Endothelial cell of umbilical vein (primary cell): ENCODE measurements around the gene MRGPRF. TPM values are rescaled to one million over a fixed set of nuclear protein-coding genes. Genes with fewer than 3 reads are reported as not detected.

Experiments used
- BruUV-seq: library from RNA; stranded (reverse); fragments of 400-500 nt; replicated peaks from 2 replicates; lab custom pipeline; 2021; lab: Mats Ljungman, UMichigan
- CTCF ChIA-PET: fragments of 300-600, 350-600 bp; sonication (Branson Sonifier 250); formaldehyde crosslinking; loops from one replicate; lab custom pipeline; 2021; ENCODE audit warnings: antibody characterized with exemption, inconsistent platforms; lab: Charles Lee
- POLR2A ChIA-PET: fragments of 300-600, 350-600 bp; sonication (Branson Sonifier 250); formaldehyde crosslinking; loops from one replicate; lab custom pipeline; 2021; ENCODE audit warnings: antibody characterized with exemption, inconsistent platforms; lab: Charles Lee
- DNase-seq: peaks from one replicate; pipeline ENCODE4 v3.0.0-alpha.2; 2011; ENCODE audit warnings: low read depth, low spot score
- FAIRE-seq: peaks from 2 replicates; lab custom pipeline; 2011; peaks lifted over from hg19 to GRCh38; lab: Jason Lieb, UNC
- H2AFZ ChIP-seq: 2 replicates; pipeline ENCODE4 v1.6.0; 2012; ENCODE audit warnings: low read depth, low read length, control low read depth, inconsistent platforms
- H3K27ac ChIP-seq: 2 replicates; pipeline ENCODE4 v1.5.1; 2011; ENCODE audit warnings: low read depth, mild to moderate bottlenecking, control low read depth, low read length, moderate library complexity; ENCODE audit not compliant: insufficient read depth
- H3K27me3 ChIP-seq, 2 experiments: 2 replicates each; pipeline versions ENCODE4 v1.6.0 to v1.6.1; 2011; ENCODE audit warnings: low read length in 2 of 2, mixed read lengths in 1 of 2; ENCODE audit not compliant: control insufficient read depth in 2 of 2, insufficient read depth in 2 of 2
- H3K36me3 ChIP-seq, 2 experiments: 2 replicates in 1 of 2; 3 replicates in 1 of 2; pipeline ENCODE4 v1.5.1; 2011; ENCODE audit warnings: low read length in 2 of 2, mild to moderate bottlenecking in 1 of 2, moderate library complexity in 1 of 2; ENCODE audit not compliant: control insufficient read depth in 2 of 2, insufficient read depth in 2 of 2; ENCODE audit errors: extremely low read depth in 1 of 2
- H3K4me1 ChIP-seq: 3 replicates; pipeline ENCODE4 v1.5.1; 2011; ENCODE audit warnings: mild to moderate bottlenecking, low read length; ENCODE audit not compliant: control insufficient read depth, insufficient read depth; ENCODE audit errors: extremely low read depth
- H3K4me2 ChIP-seq: 2 replicates; pipeline ENCODE4 v1.6.1; 2011; ENCODE audit warnings: low read length, control low read depth, mixed read lengths; ENCODE audit not compliant: insufficient read depth
- H3K4me3 ChIP-seq, 3 experiments: fragments of 200-600 bp in 1 of 3; sonication (generic), shearing (Covaris generic) in 1 of 3; replicated peaks in 1 of 3; 2 replicates each; pipeline ENCODE4 v1.5.1; 2011 to 2016; ENCODE audit warnings: control low read depth in 3 of 3, low read length in 3 of 3, mild to moderate bottlenecking in 2 of 3, inconsistent platforms in 1 of 3, low read depth in 1 of 3, moderate library complexity in 1 of 3; ENCODE audit not compliant: insufficient read depth in 1 of 3
- H3K79me2 ChIP-seq: 2 replicates; pipeline ENCODE4 v1.6.0; 2012; ENCODE audit warnings: low read length, inconsistent platforms; ENCODE audit not compliant: control insufficient read depth, insufficient read depth
- H3K9ac ChIP-seq: replicated peaks from 2 replicates; pipeline ENCODE3; 2011; ENCODE audit warnings: low read length, control low read depth; ENCODE audit not compliant: insufficient read depth; ENCODE audit errors: extremely low read depth
- H3K9me1 ChIP-seq: replicated peaks from 3 replicates; pipeline ENCODE4 v1.6.0; 2011; ENCODE audit warnings: mild to moderate bottlenecking, low read length; ENCODE audit not compliant: control insufficient read depth, insufficient read depth; ENCODE audit errors: extremely low read depth
- H3K9me3 ChIP-seq: replicated peaks from 2 replicates; pipeline ENCODE4 v1.5.1; 2012; ENCODE audit warnings: low read length, inconsistent platforms; ENCODE audit not compliant: control insufficient read depth, insufficient read depth
- H4K20me1 ChIP-seq: replicated peaks from 2 replicates; pipeline ENCODE3; 2011; ENCODE audit warnings: mild to moderate bottlenecking, low read length; ENCODE audit not compliant: control insufficient read depth, insufficient read depth; ENCODE audit errors: extremely low read depth
- CTCF ChIP-seq, 2 donors: IDR thresholded peaks; 1 replicate in 1 of 2; 2 replicates in 1 of 2; pipeline ENCODE4 v1.5.1; 2011; ENCODE audit warnings: low read length in 2 of 2, mild to moderate bottlenecking in 2 of 2, moderate library complexity in 2 of 2, control low read depth in 1 of 2, inconsistent platforms in 1 of 2, low read depth in 1 of 2; ENCODE audit not compliant: insufficient read depth in 1 of 2; ENCODE audit errors: extremely low read depth in 1 of 2
- EZH2 ChIP-seq: IDR thresholded peaks from 2 replicates; pipeline ENCODE4 v1.6.1; 2012; ENCODE audit warnings: borderline replicate concordance, low read depth, mild to moderate bottlenecking, moderate library complexity, low read length, inconsistent platforms; ENCODE audit not compliant: severe bottlenecking
- GATA2 ChIP-seq: IDR thresholded peaks from 2 replicates; pipeline ENCODE4 v1.7.0; 2011; ENCODE audit warnings: low read depth, mild to moderate bottlenecking, moderate library complexity, mixed read lengths, low read length; ENCODE audit not compliant: insufficient read length, insufficient read depth
- JUN ChIP-seq: IDR thresholded peaks from 2 replicates; pipeline ENCODE4 v1.6.1; 2011; ENCODE audit warnings: borderline replicate concordance, low read depth; ENCODE audit not compliant: insufficient read length, insufficient read depth
- MAX ChIP-seq: IDR thresholded peaks from 2 replicates; pipeline ENCODE4 v1.6.1; 2011; ENCODE audit not compliant: insufficient read depth, insufficient read length
- MYC ChIP-seq: IDR thresholded peaks from one replicate; pipeline ENCODE4 v1.6.1; 2011; ENCODE audit warnings: mild to moderate bottlenecking, low read depth, low read length
- POLR2AphosphoS5 ChIP-seq: IDR thresholded peaks from 2 replicates; pipeline ENCODE4 v1.6.1; 2012; ENCODE audit warnings: low read depth, mild to moderate bottlenecking, control low read depth, low read length, moderate library complexity; ENCODE audit not compliant: insufficient read depth
- dilution Hi-C: fragments of 300-500 bp; cut with MboI; formaldehyde crosslinking; loops from one replicate; pipeline ENCODE4 v1.15.0; 2019; ENCODE audit warnings: low sequenced_read_pairs; ENCODE audit not compliant: extremely low pct_ligation_motif_present
- intact Hi-C: fragments of 100-400 bp; cut with micrococcal nuclease; formaldehyde crosslinking; loops from one replicate; pipeline ENCODE4 v1.10.0; 2022
- polyA plus RNA-seq, 4 experiments: library from polyadenylated mRNA; depleted of rRNA in 3 of 4; stranded (reverse) in 3 of 4; unstranded in 1 of 4; fragments of >200 nt; gene quantifications; 2 replicates each; pipeline versions ENCODE4 v1.2.1 to v1.2.3, GENCODE V29; 2011 to 2012; ENCODE audit warnings: missing spikeins in 1 of 4
- total RNA-seq: library from RNA; stranded (reverse); gene quantifications from 2 replicates; pipeline ENCODE4 v1.2.3, GENCODE V29; 2021

Gene MRGPRF
- total and polyA plus RNA-seq, 2 donors (not counting 3 experiments of a cell fraction or from before 2014, with no cell fraction given): not detected

DNA sequence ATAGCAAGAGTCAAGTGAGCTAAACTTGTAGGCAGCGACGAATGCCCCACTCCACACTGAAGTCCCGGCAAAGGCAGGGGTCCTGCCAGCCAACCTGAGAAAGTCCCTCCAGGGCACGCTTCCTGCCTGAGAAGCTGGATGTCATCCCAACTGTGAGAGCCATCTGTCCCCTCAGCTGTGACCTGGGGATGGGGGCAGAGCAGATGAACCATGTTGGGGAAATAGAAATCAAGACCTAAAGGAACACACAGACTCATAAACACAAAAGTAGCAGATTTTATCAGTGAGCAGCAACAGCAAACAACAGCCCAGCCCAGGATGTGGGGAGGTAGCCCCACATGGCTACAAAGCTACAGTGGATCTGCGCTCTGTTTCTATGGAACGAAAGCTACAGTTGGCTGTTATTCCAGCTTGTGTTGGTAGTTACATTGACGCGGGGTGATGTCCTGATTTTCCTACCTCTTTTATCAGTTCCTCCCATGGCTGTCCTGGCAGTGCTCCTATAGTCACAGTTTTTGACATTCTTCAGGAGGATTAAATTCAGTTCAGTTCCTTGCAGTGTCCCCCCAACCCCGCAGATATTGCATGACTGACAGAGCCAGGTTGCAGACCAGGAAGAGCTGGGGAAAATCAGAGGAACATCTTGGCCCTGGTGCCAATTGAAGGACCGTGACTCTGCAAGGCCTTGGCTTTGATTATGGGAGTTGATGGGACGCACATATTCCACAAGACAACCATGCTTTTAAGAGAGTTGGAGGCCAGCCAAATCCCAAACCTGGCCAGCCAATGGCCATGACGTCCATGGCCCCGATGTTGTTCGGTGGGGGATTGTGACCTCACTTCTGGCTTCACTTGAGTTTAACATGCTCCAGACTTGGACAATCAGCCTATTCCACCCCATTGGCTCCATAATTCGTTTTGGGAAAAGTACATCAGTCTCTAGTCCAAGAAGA is 46.9 kb downstream of the MRGPRF start:
- no peak for FAIRE-seq
- Histone ChIP-seq H3K27ac (no peak overlapping the region), H3K4me2 (no peak overlapping the region), H4K20me1 (no peaks in the 10 kb centered on the region), H3K9ac (no peak overlapping the region), H3K27me3 (peaks cover 3 to 16% of the 10 kb centered on the region in 2 experiments), H3K79me2 (no peaks in the 10 kb centered on the region), H3K4me3 (no peak overlapping the region), H3K4me1 (no peaks in the 10 kb centered on the region), H3K36me3 (no peaks in the 10 kb centered on the region), H3K9me3 (no peaks in the 10 kb centered on the region), H2AFZ (no peak overlapping the region), H3K9me1 (no peaks in the 10 kb centered on the region)
- no peak for TF ChIP-seq JUN
- TF ChIP-seq MYC: no peak
- no peak for TF ChIP-seq GATA2
- no peak for TF ChIP-seq CTCF (IDR thresholded peaks at IDR 0.05; ENCODE audit: extremely low read depth in 1 of 2, insufficient read depth in 1 of 2, low read depth in 1 of 2, low read length in 2 of 2)
- TF ChIP-seq EZH2: no peak
- no peak for TF ChIP-seq MAX
- no peak for TF ChIP-seq POLR2AphosphoS5
- no TSS peak for BruUV-seq
- ChIA-PET POLR2A (no interaction called here), CTCF (interaction anchor here (1.2 kb wide), 1 partner anchor 15 kb away, joined by 3 read pairs; no protein-coding TSS in a partner anchor)
- no peak for DNase-seq
- intact Hi-C loops (no loop called here), dilution Hi-C loops (no loop called here)
